Activated CD4-positive, alpha-beta T cell treated with anti-CD3 and anti-CD28 coated beads, Interleukin-2, Interleukin-6, amounts not matched to agents 100 ng/mL and 50 ng/mL, durations not matched to agents 16 hours and 8 hours (primary cell): ENCODE measurements around the gene NPAS1.
A peak's percentile ranks its signal among the peaks of the same experiment; 100 is the strongest.

Experiments
- DNase-seq: peaks from one replicate; pipeline ENCODE4 v3.0.0-alpha.2; 2020

NPAS1 gene

DNA sequence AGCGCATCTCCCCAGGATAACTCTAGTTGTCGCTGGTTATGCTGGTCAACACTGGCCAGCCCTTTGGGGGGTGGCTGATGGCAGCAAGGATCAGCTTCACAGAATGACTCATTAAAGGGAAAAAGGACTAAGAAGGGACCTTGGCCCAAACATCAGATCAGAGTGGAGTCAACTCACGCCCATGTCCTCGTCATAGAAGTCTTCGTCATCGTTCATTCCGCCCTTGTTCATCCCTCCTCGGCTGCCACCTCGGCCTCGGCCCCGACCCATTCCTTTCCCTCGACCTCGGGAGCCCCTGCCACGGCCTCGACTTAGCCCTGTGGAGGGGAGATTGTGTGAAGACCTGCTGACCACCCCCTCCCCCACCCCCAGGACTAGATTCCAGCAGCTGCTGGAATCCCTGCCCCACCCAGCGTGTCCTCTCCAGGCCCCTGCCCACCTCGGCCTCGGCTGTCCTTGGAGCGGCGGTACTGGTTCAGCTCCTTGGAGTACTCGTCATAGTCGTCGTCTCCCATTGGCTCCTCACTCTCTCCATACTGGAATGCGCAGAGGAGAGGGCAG lies 65.3 kb downstream of the NPAS1 start:
- no peak for DNase-seq

DNA sequence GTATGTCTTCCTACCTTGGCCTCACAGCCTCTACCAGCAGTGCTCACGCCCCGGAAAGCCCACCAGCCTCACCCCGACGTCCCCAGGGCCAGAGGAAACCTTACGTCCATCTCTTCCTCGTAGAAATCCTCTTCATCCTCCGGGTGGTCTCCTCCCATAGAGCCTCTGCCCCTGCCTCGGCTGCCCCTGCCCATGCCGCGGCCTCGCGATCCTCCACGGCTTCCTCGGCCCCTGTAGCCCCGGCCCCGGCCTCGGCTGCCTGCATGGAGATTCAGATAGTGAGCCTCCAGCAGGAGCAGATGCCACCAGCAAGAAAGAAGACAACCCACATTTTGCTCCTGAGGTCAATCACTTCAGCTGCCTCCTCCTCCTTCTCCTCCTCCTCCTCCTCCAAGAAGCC lies 66.6 kb downstream of the NPAS1 start:
- no peak for DNase-seq

DNA sequence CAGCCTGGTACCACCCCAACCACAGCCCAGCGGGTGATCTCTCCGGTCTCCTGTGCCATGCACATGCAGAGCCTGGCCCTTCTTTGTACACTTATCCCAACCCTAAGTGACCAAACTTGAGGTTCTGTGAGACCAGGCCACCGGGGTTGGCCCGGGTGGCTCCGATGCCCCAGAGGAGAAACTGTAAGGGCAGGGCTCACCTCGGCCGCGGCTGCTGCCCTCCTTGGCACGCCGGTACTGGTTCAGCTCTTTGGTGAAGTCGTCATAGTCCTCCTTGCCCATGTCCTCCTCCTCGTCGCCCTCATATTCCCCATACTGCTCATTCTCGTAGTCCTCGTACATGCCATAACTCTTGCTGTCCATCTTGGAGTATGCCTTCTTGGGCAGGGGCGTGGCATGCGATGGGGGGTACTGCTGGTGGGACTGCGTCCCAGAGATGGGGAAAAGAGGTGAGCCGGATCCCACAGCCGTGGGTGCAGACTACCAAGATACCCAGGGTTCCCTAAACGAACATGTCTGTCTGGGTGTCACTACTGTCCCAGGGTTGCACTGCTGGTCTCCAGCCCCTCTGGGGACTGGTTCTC lies 70.2 kb downstream of the NPAS1 start:
- DNase-seq, result no peak

DNA sequence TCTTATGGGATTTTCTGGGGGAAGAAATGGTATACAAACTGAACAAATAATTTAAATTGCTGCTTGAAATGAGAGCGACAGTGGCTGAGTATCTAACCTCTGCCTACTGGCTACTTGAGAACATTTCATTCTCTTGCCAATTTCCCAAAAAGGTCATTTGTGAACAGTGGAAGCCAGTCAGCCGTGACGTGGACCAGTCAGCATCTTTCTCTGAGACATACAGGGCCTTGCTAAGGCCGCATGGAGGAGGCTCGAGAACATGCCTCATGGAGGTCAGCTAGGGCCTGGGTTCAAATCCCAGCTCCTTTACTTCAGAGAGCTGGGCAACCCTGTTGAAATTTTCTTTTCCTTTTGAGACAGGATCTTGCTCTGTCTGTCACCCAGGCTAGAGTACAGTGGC lies 73.6 kb downstream of the NPAS1 start:
- DNase-seq, result peak; percentile 64

DNA sequence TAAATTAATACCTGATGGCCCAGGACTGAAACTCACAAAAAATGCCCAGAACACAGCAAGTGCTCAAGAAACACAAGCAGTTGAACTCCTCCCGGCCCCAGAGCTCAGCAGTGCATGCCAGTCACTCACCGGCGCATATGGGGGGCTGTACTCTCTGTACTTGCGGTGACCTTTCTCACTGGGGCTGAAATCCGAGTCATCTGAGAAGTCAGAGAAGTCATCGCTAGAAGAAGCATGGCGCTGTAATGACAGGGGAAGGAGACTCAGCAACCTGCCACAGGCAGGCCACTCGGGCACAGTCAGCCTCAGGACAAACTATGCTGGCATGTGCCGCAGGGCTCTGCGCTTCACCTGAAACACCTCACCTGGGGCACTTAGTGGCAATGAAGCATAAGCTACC lies 74.2 kb downstream of the NPAS1 start:
- DNase-seq, result peak; percentile 79

DNA sequence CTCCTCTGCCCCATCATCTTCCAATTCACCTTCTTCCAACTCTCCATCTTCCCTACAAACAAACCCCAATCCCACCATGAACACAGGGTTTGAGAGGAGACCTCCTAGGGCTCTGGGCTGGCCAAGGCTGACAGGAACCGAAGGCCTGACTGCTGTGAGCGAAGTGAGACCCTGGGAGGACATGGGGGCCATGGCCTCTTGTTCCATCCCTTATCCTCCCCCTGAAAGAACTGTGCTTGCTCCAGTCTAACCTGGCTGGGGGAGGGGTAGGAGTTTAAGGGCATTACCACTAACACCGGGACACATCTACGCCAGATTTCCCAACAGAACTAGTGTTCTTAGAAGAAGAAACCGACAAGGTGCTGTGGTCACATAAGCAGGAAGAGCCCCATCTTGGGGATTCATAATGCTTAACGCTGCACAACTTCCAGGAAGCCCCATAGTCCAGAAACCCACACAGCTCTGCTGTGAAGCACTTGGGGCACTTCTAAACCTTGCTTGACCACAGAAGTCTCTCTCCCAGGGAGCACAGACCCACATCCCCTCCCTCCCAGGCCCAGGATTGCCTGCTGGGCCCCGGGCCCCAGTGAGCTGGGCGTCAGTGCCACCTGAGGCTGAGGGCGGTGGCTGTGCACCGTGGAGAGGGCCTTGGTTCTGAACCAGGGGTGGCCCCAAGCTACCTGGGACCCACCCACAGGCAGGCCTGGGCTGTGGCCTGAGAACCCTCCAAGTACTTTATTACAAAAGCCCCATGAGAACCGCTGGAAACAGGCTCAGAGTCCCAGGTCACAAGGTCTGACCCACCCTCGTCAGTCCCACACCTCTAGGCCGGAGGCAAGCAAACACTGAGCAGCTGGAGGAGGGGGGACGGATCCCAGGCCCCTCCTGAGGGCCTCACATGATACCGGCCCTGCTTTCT lies 75.2 kb downstream of the NPAS1 start:
- DNase-seq, result peak; percentile 90
